HG03175 (cell line): ENCODE results near the gene RTN1.

Experiments
- ATAC-seq: cut with Tn5 transposase; IDR thresholded peaks from one replicate; pipeline ENCODE4 v1.9.1; 2021; ENCODE audit warnings: mild to moderate bottlenecking, moderate library complexity; ENCODE audit not compliant: unreplicated experiment

Gene RTN1

DNA sequence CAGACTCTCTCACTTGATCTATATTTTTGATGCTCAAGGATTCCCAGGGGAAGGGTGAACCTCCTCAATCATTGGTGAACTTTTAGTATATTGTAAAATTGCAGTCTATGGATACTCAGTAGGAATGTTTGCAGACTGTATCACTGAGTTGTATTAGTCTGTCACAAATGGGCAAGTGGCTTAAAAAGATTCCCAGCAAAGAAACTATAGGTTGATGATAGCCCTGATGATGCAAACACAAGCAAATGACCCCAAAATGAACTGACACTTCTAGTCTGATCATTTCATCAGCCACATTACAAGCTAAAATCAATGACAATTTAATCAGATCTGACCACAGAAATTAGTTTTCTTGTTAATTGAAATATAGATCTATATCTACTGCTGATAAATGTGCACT is 59.5 kb downstream of the RTN1 start:
- no peak for ATAC-seq

DNA sequence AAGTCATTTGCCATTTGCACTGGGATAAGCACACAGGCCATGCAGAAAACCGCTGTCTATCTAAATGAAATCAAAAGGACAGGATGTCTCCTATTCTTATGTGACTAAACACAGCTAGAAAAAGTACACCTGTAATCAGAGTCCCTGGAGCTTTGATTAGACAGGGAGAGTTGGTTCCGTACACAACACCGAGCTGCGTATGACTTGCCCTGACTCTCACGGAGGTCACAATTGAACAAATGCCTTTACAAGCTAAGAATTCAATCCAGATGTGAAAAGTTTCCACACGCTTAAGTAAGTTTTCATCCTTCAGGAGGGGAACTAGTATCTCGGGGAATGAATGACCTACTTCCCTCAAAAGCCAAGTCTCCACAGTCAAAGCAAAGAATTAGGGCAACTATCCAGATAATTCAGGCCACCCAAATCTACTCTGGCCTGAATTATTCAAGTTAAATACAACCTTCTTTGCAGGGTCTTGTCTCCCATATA is 67.5 kb downstream of the RTN1 start:
- ATAC-seq: no peak

DNA sequence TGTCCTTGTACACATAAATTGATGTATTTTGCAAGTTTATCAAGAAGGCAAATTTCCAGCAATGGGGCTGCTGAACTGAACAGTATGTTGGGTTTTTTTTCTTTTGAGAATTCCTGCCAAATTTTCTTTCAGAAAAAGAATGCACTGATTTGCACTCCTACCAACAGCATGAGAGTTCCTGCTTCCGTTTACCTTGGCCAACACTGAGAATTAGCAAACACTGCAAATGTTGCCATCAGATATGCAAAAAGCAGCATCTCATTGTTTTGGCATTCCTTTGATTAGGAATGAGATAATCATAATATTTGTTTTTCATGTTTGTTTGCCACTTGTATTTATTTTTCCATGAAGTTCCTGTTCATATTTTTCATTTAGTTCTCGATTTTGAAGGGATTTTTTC is 82.4 kb downstream of the RTN1 start:
- no peak for ATAC-seq

DNA sequence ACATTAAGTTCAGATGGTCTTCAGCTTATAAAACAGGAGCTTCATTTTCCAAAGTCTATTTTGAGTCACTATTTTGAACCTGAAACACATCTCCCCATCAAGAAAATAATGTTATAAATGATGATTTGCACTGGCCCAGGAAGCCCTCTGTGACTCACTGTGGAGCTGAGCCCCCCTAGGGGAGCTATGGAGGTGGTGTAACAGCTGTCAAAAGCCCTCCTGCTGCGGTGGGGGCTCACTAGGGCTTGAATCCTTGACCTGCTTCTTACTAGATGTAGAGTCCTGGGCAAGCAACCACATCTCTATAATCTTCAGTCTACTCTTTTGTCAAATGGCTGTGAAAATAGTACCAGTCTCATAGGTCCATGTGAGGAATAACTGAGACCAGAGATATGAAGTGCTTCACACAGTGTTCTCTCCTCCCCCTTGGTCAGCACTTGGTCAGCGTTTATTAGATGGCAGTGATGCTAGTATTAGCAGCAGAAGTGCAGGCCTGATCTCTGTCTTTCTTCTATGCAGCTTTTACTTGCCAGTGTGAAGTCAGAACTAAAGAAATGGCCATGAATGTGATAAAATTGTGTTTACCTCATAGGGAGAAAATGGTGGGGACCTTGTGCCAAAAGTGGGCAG is 83.4 kb downstream of the RTN1 start:
- ATAC-seq: no peak

DNA sequence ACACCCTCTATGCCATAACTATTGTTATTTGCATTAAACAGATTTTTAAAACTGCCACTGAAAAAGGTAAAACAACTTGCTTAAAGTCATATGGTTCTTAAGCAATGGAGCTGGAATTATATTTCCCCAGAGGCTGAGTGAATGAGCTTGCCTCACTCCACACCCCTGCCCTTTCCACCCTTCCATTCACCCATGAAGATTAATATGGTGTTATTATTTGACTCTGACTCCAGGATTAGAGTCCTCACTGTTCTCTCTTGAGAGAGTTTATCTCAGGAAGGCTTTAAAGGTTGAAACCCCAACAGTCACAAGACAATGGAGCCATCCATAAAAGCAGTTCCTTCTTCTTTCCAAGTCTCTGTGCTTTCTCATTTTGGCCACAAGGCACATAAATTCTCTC is 84.9 kb downstream of the RTN1 start:
- no peak for ATAC-seq

DNA sequence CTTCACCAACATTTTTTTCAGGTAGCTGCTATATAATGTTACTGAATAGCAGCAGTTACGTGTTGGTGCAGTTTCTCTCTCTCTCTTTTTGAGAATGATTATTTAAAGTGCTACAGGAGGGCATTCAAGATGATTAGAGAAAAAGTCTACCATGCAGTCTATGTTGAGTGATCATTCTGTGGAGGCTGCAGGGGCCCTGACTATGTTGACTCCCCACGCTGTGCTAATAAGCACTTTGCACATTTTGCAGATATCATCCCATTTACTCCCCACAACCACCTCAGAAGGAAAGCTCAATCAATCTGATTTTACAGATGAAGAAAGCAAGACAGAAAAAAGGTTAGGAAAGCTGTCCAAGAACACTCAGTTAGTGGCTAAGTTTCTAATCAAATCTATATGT is 87.8 kb downstream of the RTN1 start:
- no peak for ATAC-seq

DNA sequence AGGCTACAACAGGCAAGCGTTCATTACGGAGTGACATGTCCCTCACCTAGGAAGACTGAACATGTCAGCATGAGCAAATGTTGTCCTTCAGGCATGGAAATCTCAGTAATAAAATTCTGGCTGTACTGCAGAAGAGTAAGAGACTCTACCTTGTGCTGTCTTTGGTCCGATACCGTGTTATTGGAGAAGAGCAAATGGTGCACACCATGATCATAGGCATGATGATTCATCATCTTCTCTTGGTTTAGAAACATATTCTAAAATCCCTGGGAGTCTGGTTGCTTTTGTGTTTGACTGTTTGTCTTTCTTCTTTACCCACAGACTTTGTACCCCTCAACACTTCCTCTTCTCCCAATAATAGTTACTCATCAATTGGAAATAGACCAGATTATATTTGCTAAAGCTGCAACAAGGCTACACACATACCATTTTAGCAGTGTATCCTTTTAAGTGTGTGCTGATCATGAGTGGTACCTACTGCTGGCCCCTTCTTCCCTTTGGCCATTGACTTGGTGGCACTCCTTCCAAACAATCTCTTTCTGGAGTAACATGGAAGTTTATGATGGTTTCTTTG is 93.5 kb downstream of the RTN1 start:
- ATAC-seq: no peak

DNA sequence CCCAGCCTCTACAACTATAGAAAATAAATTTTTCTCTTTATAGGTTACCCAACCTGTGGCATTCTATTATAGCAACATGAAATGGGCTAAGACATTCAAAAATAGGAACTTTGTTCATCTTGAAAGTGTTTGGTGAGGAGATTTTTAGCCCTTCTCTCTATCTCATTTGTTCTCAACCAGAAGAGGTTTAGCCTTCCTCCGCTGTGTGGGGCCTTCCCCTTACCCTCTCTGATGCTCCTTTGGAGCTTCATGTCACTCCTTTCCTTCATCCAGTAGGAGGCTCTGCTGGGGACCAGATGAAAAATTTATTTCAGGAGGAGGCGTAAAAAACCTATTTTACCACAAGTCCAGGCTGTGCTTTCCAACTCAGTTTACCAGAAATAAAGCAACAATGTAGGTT is 94.1 kb downstream of the RTN1 start:
- ATAC-seq: no peak

DNA sequence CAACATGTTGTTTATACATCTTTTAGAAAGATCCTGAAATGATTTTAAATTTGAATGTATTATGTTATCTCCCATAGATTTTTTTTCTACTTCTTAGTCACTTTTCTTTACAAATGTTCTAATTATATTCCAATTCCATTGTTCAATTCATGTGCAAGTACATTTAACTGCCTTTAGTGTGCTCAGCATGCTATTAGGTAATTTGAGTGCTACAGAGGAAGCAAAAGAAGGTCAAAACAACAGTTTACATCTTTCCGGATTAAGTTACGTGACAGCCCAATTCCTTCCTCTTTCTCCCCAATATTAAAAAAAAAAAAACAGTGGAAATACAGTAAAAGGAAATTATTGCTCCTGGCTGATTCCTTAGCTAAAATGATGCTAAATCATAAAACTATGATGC is 98.3 kb downstream of the RTN1 start:
- ATAC-seq: no peak

DNA sequence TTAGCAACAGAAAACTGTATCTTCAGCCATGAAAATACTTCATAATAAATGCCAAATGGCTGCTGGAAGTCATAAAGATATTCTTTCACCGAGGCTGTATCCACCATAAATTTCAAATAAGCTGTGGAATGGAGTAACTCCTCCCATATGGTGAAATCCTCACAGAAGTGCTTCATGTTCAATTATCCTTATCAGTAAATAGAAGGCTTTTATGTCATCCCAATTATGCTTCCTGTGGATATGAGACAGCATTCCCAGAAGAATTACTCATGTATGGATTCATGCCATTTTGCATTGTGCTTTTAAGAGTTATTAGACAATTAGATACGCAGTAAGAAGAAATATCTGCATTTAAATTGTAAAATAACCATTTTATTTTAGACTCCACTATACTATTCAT is 99.0 kb downstream of the RTN1 start:
- ATAC-seq: no peak

DNA sequence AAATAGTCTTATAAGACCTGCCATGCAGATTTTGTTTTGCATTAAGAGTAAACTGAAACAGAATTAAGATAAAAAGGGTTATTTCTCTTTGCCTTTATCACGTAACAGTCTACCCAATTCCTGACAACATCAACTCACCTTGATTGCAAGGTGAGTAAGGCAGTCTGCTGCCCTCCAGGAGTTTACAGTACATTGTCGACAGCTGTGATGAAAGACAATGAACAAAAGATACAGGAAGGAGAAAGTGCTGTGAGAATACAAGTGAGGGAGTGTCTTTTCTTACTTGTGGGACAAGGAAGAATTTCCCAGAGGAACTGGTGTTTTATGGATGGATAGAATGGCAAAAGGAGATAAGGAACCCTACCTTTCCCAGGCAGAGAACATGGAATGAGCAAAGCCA is 101.0 kb downstream of the RTN1 start:
- ATAC-seq: no peak

DNA sequence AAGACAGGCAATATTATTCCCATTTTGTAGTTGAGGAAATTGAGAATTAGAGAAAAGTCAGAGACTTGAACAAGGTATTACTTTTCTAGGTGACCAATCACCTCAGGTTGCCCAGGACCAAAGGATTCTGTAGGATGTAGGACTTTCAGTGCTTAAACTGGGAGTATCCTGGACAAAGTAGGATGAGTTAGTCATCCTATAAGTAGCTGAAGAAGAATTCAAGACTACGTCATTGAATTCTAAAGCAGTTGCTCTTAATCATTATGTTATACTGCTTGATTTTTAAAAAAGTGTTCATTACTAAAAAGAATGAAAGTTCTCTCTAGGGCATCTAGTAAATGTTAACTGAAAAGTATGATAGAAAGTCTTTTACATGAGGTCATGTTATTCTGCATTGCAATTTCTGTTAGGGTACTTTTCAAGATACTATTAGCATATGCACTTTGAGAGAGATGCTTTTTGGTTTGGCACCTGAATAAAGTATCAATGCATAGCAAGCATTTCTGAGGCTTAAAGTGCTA is 101.7 kb downstream of the RTN1 start:
- ATAC-seq: no peak

DNA sequence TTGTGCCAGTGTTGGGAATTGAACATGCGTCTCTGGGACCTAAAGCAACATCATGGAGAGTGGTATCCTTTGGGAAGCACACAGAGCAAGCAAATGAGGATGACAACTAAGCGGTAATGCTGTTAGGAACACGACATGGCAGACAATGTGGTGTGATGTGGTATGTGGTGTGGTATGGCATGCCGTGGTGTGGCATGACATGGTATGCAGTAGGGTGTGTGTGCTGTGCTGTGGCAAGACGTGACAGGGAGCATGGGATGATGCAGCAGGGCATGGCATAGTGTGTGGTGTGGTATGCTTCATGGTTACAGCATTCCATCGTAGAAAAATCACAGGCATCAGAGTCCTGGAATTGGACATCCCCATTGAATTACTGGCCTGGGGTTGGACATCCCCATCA is 108.7 kb downstream of the RTN1 start:
- ATAC-seq: no peak

DNA sequence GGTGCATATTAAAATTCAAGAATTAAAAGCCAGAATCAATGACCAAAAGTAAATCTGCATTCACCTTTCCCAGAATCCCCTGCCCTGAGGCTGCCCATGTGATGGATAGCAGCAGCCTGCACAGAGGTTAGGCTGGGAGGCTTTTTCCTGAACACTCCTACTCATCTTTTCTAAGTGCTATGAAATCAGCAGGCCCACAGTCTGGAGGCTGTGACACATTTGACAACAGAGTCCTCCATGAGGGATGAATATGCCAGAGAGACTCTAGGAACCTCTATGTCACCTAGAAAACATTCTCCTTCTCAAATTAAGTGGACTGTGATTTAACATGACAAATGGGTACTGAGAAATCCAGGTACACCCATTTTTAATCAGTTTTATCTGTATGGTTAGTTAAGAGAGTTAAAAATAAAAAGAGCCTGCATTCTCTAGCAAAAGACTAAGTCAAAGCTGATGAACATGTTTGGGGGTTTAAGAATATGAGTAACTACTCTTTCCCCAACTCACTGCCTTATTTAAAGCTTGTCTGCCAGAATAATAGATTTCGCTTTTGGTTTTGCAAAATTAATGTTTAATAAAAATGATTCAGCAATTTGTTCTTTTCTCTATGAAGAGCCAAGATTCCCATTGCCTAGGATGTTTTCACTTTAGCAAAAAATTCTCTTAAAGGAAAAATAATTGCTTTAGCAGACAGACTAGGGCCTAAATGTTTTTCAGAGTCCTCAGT is 115.0 kb downstream of the RTN1 start:
- no peak for ATAC-seq

DNA sequence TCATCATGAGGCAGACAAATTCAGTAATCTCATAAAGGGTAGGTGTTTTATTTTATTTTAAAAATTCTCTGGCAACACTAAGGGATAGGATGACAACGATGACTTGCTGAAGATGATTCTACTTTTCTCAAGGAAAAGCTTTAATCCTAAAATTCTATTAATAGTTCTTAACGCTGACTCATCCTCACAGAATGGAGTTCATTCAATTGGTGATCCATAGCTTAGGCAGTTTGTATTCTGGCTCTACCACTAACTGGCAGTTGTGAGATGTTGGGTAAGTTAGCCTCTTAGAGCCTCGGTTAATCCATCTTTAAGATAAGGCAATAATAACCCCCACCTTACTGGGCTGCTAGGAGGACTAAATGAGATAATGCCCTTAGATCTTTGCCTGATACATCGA is 116.3 kb downstream of the RTN1 start:
- ATAC-seq: no peak

DNA sequence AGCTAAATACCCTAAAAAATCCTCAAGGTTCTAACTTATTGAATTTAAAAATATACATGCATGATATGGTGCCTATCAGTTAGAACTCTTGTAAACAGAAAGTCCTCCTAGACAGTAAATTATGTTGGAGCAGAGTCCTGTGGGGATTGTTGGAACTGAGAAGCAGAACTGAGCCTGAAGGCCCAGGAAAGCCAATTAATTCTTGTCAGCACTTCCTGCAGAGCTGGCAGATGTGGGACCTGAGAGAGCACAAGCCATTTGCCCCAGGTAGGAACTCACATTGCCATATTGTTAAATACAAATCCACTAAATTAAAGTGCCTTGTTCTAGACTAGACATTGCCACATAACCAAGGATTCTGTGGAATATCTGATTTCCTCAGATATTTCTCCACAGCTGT is 117.1 kb downstream of the RTN1 start:
- ATAC-seq: no peak

DNA sequence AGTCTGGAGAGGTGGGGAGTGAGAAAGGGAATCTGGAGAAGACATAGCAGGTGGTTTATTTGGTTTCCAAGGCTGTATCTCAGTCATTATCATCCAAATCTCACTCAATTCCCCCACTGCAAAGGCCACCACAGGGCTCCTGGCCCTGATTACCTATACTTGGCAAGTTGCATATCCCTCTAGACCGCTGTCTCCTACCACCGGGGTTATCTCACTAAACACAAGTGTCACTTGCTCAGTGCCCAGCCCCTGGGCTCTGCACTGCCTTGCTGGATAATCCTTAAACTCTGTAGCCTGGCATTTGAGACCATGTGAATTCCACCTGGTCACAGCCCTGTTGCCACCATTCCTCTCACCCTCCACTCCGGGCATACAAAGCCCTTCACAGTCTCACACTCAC is 119.0 kb downstream of the RTN1 start:
- ATAC-seq: no peak

DNA sequence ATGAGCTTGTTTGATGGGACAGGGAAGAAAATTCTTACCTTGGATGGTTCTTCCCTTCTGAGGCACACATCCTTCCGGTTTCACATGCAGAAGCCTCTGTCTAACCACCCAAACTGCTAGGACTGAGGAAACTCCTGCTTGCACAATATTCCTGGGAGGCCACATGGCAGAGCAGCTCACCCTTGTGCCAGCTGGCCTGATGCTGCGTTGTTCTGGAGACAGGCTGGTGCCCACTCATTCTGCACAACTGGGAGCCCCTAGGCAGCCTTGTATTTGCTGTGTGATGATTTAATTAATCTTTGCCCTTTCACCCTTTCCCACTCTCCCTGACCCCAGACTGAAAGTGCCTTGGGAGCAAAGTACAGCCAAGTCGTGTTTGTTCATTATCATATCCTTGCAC is 130.8 kb downstream of the RTN1 start:
- ATAC-seq: no peak

DNA sequence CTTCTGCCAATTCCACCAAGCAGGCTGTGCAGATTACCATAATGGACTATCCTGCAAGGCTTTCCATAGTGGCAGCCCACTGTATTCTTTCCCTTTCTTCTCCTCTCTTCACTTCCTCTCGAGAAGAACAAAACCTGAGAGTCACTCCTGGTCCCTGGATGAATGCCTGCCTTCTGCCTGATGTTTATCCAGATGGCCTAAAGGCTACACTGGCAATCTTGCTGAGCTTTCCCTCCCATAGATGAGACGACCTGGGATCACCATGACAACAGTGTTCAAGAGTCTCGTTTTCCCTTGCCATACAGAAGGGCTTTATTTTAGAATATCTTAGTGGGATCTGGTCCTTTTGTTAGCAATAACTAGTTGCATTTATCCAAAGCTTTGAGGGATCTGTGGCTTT is 142.3 kb downstream of the RTN1 start:
- no peak for ATAC-seq

DNA sequence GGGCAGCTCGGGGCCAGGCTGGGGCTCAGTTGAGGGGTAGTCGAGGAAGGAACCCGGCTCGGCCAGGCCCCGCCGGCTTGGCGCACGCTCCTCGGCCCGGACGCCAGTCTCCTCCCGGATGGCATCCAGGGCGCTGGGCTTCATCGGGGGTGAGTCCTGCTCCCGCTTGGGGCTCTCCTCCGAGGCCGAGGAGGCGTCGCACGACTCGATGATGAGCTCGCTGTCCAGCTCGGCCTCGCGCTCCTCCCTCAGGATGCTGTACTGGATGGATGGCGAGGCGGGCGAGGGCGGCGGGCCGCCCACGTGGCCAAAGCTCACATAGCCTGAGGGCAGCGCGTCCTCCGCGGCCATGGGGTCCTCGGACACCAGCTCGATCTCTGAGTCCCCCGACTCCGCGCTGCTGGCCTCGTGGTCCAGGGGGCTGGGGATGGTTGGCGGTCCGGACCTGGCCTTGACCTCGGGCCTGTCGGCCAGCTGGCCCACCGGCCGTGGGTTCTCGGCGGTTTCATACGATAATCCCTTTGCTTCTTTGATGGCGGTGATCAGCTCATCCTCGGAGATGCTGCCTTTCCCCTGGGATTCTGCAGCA is 143.4 kb downstream of the RTN1 start:
- no peak for ATAC-seq

DNA sequence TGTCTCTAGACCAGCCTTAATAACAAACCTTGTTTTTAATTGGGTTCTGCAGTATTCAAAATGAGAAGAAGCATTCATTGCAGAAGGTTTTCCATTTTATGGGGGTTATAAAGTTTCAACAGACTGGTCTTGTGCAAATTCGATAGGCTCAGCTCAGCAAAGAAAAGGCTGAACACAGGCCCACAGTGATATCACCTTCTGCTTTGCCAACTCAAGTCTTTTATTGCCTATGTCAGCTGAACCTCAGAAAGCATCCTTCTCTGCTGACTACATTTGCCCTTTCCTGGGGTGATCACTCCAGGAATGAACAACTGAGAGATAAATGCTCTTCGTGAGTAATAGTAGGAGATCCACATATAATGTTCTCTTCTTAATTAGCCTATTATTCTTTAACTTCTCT is 159.5 kb downstream of the RTN1 start:
- no peak for ATAC-seq
